ENCODE data around the gene LRRC15. TPM values are rescaled to one million over a fixed set of nuclear protein-coding genes. Genes with fewer than 3 reads are reported as not detected.

LRRC15 gene
- polyA plus RNA-seq, 1 donor: not detected

DNA sequence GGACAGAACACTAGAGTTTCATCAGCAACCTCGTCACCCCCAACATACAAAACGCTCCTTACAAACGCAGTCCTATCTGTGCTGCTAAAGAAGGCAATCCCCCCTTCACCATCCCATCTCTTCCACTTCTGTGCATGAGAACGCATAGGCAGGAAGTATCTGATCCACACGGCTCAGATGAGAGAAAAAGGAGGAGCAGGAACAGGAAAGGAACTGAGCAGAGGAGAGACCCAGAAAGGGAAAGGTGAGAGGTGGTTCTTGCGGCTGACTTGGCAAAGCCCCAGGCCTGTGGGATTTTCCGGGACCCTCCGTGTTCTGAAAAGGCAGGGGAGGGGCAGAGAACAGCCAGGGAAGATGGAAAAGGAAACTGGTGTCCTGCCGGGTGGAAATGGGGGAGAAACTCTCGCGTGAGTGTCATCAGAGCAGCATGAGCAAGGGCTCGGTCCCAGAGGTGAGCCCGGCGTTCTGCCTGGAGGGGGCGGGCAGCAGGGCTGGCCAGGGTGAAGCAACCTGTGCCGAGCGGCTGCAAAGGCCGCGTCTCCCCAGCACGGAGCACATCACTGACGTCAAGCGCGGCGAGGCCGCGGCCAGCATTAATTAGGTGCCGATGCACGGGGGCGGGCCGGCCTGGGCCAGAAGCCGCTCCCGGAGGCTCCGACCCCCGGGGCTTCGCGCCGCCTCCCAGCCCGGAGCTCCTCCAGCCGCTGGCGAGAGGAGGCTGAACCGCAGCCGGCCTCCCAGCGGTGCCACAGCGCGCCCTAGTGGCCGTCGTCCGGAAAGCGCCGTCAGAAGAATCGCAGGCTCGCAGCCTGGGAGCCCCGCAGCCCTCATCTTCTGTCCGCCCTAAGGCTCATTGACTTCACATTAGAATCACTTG is 54.2 kb downstream of the LRRC15 start:
- peak; percentile 84 for DNase-seq

DNA sequence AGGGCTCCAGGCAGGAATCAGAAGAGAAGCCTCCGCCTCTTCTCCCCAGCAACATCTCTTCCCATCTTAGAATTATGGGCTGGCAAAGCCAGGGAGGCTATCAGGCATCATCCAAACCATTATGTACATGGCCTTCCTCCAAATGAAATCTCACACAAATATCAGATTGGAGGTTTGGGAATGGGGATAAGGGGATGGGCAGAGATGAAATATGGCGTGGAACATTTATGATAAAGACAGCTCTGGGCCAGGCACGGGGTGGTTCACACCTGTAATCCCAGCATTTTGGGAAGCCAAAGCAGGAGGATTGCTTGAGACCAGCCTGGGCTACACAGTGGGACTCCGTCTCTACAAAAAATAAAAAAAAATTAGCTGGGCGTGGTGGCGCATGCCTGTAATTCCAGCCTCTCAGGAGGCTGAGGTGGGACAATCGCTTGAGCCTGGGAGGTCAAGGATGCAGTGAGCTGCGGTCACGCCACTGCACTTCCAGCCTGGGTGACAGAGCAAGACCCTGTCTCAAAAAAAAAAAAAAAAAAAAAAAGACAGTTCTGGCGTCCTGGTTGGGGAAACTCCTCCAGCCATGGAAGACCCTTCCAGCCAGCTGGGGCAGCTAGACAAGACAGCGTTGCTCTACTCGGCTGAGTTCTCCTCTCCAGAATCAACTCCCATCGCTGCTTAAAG is 55.0 kb downstream of the LRRC15 start:
- DNase-seq: no peak

DNA sequence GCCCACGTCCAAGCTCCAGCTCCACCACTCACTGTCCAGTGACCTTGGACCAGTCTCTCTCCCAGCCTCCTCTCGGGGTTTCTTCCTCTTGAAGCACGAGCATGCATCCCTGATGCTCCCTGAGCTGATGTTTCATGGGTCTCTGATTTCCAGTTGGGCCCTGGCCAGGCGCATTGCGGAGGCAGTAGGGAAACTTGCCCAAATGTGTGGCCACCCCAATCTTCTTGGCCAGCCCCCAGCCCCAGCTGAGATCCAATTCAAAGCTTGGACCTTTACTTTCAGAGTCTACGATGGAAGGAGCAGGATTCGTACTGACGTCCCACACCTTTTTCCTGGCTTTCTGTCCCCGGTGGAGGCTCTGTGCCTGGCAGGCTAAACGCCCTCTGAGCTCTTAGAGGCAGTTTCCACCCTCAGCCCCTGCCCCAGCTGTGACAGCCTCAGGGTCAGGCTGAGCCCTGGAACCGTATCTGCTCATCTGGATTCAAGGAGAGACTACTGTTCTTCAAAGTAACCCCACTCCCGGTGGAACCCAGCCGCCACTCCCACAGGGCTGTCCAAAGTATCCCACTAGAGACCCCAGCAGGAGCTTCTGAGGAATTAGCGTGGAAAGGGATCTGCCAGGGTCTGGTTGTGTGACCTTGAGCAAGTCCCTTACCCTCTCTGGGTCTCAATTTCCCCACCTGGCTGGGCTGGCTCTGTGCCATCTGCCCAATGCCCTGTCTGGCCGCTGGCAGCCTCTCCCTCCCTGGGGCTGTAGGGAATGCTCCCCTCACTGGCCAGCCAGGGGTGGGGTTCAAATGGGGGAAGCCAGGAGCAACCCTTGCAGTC is 55.8 kb downstream of the LRRC15 start:
- DNase-seq: no peak

DNA sequence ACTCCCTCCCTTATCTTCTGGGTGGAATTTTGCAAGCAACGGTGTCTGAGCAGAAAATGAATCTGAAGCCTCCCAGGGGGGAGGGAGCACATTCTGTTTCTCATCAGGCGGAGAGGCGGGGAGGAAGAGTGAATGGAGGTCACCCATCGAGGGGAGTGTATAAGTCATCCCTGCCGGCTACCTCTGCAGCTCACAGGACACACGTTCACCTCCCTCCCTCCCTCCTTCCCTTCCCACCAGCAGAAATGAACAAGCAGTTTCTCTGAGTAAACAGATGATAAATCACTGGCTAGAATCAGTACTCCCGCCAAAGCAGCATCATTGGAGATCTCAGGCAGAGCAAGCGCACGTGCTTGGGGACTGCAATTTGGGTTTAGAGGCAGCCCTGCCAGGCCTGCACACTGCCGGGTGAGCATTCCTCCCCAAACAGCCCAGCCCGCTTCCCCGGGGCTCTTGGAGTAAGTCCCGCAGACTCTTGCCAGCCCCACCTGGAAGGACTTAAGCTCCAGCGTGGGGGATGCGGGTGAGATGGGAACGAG is 56.7 kb downstream of the LRRC15 start:
- peak; percentile 70 for DNase-seq

DNA sequence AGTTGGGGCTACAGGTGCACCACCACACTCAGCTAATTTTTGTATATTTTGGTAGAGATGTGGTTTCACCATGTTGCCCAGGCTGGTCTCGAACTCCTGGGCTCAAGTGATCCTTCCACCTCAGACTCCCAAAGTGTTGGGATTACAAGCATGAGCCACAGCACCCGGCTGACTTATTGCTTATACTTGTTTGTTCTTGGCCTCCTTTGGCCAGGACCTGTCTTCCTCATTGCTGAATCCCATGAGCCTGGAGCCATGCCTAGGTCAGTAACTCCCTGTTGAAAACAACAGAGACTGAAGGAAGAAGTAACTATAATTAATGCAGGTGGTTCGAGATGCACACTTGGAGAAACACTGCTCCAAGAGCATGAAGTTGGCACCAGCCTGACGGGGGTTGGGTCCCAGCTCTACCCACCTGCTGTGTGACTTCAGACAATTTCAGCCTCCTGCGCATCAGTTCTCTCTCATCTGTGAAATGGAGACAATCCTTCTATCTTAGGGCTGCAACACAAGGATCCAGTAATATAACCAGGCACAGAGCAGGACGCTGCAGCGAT is 57.3 kb downstream of the LRRC15 start:
- no peak for DNase-seq

DNA sequence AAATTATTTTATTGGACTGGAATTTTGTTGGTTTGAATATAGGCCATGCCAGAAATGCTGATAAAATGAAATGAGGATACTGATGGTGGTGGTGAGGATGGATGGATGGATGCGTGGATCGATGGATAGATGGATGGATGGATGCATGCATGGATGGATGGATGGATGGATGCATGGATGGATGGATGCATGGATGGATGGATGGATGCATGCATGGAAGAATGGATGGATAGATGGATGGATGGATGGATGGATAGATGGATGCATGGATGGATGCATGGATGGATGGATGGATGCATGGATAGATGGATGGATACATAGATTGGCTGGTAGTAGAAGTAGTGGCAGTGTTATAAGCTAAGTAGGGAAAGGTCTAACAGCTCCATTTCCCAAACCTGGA is 58.5 kb downstream of the LRRC15 start:
- DNase-seq: no peak

DNA sequence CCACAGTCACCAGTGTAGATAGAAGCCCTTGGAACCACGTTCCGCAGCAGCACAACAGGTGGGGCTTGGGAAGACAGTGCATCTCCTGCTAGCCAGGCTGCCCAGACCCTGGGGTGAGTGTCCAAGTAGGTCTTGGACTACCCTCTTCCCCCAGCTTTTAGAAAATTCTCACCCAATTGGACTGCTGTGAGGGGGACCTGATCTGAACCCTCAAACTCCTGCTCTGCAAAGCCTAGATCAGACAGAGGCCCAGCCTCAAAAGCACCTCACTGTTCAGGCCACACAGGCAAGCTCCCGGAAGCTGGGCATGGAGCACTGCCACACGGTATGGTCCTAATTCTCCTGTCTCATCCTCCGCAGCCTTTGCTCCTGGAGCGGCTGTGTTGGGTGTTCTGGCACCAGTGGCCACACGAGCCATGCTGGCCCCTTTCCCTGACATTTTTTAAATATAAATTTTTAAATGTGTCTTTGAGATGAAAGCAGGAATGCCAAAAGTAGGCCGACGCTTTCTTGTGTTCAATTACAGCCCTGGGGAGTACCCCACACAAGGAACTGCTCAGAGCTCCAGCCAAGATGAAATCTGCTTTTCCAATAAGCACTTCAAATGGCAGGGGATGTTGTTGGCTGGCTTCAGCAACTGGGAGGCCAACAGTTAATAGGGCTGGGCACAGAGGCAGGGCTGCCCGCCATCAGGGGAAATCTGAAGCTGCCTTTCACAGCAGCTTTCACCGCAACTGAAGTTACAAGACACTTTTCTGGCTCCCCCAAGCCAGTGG is 59.3 kb downstream of the LRRC15 start:
- DNase-seq: no peak

DNA sequence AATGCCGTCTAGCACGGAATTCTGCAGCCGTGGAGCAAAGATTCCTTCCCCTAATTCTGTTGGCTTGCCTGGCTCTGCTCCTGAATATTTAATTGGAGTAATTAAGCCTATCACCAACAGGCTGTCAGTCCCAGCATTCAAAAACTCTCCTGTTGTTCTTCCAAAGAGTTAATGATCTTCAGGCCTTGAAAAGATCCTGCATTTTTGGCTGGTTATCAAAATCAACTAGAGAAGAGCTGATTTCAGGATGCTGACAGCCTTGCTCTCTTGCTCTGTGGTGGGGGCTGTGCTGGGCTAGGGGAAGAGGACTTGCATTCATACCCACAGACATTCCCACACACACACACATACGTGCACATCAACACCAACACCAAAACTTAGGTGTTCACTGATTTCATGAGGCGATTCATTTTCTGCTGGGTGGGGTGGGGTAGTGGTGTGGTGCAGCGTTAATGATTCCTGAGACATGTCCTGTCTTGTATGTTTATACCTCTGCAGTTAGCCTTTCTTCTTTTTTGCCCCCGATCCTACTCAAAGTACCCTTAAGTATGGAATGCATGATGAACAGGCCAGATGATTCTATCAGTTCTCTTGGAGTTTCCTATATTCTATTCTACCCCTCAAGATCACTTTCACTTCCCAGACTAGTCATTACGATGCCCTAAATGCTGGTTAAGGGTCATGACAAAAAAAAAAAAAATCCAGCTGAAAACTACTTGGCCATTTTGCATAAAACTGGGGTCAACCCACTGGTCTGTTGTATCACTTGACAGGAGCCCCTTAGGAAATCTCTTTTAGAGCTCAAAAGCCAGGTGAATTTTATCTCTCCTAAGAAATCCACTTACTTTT is 60.7 kb downstream of the LRRC15 start:
- DNase-seq: no peak

DNA sequence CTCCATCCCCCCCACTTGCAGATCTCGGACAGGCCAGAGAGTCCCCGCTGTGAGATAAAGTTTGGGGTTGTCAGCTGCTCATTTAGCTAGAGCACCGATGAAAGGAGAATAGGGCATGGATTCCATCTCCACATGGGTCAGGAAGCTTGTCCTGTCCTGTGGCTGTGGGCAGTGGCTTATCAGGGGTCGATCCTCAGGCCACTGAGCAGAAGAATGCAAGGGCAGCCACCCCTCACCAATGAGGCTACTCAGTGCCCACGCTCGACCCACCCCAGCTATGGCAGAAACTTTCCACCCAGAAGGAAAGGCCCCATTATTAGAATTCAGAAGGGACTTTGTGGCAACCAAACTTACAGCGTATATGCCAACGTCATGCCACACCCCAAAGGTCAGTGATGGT is 61.7 kb downstream of the LRRC15 start:
- no peak for DNase-seq

DNA sequence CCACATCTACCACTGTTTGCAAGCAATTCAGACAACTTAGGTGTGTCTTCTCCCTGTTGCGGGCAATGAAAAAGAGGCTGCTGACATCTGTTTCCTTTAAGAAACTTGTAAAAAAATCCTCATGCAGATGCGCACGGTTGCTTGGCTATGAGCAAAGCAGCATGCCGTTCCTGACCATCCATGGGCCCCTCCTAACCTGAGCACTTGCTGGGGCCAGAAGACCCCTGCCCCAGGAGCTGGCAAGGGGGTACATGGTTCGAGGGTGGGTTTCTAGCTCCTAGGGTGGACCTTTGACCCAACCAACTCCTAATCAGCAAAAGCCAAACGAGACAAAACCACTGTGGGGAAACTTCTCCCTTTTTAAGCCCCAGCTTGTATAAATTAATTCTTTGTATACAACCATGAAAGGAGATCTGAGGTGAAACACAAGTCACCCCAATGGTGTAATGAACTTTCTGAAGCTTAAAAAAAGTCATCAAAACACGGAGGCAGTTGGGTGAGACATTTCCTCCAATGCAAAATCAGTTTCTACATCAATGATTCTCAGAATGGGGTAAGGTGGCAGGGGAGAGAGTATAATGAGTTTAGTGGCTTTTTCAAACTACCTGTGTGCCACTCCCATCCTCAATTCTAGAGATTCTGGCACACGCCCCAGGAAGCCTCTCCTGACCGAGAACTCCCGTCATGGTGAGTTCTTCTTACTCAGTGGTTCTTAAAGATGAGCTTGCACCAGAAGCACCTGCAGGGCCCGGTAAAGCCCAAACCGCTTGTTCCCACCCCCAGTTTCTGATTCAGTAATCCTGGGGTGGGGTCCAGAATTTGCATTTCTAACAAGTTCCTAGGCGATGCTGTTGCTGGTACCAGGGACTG is 62.5 kb downstream of the LRRC15 start:
- no peak for DNase-seq

DNA sequence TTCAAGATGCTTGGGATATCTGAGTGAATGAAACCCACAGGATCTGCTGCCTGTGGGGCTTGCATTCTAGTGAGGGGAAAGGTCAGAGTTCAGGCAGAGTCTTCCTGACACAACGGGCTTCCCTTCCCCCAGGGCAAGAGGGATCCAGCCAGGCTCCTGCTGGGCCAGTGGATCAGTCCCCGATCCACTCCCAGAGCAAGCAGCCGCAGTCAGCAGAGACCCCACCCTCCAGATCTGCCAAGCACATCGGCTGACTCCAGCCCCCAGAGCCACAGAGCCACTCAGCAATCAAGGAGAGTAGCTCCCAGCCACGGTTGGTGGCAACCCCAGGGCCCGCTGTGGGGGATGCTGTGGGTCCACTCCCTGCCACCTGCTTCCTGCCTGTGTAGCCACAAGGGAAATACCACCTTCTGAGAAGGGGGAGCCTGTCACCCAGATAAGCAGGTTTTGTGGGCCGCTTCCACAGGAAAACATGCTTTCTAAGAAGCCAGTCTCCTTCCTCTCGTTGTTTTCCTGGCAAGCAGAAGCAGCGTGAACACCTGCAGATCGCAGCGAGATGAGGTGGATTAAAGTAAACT is 63.3 kb downstream of the LRRC15 start:
- DNase-seq: no peak

DNA sequence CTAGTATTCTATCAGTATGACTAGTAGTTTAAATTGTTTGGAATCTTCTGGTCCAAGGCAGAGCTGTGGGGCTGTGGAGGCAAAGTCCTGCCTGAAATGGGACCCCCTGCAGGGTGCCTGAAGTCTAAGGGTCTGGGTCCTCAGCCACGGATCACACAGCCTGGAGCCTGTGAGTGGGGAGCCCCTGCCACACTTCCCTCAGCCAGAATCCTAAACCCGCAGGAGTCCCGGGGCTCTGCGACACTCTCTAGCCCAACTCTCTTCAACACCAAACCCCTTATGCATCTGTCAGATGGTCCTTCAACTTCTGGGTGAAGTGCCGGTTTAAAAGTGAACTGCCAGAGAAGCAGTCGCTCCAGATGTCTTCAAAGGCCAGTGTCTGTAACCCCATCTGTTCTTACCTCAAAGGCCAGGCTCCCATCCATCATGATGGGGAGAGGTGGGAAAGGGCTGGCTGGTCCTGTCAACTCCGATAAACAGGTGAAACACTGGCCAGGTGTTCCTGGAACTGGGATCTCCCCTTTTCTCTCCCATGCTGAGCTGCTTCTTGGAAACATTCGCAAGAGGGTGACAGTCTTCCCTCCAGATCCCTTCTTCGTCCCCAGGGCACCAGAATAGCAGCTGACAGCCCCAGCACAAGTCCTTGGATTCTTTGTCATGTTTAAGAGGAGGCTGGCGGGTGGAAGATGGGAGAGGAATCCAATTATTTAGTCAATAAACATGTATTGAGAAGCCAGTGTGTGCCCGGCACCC is 64.0 kb downstream of the LRRC15 start:
- no peak for DNase-seq

Other genes with a start within 250 kb of the LRRC15 start
- 65.2 TPM for gene HES1, start 233.6 kb downstream of the LRRC15 start, polyA plus RNA-seq (ENCODE audit: insufficient read length)
- 0.80 TPM for gene CPN2, start 18.4 kb downstream of the LRRC15 start, polyA plus RNA-seq (ENCODE audit: insufficient read length)
- gene GP5, start 29.5 kb upstream of the LRRC15 start, polyA plus RNA-seq (ENCODE audit: insufficient read length): 0.40 TPM
- 124 TPM for gene ATP13A3, start 117.3 kb upstream of the LRRC15 start, polyA plus RNA-seq (ENCODE audit: insufficient read length)

Data from left kidney (tissue), 2 donors.